Fibroblast of upper back skin (primary cell): ENCODE results near the gene KIAA0513.
A peak's percentile ranks its signal among the peaks of the same experiment; 100 is the strongest.

Experiments
- DNase-seq: peaks from one replicate; pipeline ENCODE4 v3.0.0-alpha.2; 2013

KIAA0513 gene

DNA sequence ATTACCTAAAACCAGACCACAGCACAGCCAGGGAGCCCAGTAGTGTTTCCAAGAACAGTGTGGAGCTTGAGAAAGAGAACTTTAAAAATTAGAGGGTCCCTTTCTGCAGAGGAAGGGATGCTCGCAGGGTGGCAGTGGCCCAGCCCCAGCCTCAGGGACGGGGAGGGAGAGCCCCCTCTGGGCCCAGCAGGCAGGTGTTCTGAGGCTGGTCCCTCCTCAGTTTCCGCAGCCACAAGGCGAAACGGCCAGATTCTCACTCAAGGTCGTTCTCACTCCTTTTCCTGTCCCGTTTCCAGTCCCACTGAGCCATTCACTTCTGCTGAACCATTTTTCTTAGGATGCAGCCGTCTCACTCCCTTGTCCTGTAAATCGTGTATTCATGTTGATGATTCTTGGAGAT lies 64.7 kb downstream of the KIAA0513 start:
- no peak for DNase-seq

DNA sequence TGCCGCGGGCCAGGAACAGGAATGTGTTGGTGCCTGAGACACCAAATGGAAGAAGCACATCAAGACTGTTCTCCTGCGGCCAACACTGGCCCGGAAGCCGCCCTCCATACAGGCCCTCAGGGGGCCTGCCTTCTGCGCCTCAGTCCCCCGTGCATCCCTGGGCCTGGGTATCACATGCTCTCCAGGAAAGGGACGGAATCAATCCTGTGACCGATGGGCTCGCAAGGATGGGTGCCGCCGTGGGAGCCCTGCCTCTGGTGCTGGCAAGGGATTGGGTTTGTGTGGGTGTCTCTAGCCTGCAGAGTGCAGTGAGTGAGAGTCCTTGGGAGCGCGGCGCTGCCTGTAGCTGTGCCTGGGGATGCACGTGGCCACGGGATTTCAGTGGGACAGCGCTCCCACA lies 65.3 kb downstream of the KIAA0513 start:
- DNase-seq: no peak

DNA sequence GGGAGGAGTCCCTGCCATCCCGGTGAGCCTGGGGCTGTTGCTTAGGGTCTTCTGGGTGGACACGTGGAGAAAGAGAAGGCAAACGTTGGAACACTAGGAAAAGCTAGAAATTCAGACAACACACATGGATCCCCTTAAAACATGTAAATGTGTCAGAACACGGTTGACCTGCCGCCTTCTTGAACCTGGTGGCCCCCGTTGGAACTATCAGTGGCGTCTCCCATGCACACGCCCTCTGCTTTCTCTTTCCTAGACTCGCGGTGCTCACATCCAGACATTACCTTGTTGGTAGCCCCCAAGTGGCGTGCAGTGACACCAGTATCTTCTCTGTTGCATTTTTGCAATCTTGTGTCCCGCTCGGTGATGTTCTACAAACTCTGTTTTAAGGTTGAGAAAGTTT lies 66.1 kb downstream of the KIAA0513 start:
- DNase-seq: no peak

DNA sequence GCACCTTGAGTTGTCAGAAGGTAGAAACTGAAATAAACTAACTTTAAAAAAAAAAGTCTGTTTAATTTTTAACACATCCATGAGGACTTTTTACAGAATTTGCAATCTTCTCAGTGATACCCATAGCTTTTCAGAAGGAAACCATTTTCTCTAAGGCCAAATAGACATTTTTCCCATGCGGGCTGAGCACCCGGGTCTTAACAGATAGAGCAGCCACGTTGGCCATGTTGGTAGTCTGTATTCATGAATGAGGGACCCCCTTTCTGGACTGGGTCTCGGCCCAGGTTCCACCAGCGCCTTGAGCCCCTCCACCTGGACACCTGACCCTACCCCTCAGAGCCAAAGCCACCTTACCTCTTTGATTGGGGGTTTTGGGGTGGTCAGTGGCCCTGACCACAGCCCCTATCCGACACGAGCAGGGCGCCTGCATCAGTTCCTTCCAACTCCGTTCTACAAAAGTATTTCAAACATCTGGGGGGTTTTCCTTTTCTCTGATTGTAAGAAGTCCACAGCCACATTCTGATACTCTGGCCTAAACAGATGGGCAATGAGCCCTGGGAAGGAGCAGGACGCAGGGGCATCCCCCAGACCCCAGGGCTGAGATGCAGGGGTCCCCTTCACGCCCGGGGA lies 66.7 kb downstream of the KIAA0513 start:
- no peak for DNase-seq

DNA sequence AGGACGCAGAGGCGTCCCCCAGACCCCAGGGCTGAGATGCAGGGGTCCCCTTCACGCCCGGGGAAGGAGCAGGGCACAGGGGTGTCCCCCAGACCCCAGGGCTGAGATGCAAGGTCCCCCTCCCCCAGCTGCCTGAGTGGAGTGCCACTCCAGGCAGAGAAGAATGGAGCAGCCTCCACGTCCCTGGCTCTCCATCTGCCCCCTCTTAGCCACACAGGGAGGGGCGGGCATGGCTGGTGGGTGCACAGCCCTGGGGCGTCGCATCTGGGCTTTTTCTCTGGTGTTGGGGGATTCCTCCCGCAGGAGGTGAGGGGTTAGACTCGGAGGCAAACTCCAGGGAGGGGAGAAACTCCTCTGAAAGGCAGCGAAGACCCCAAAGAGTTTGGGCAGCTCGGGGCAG lies 67.2 kb downstream of the KIAA0513 start:
- DNase-seq: no peak

DNA sequence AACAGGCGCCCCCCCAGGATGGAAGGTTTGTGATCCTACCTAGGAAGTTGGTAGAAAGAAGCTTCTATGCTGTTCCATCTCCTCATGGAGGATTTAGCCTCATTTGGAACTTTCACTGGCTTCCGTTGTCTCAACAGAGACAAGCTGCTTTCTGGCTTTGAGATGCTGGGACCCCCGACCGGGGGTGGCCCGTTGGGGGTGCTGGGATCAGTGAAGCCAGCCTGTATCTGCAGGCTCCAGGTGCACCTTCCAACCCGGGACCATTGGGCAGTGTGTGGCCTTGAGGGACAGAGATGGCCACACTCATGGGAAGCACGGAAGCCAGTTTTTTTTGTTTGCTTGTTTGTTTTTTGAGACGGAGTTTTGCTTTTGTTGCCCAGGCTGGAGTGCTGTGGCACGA lies 69.3 kb downstream of the KIAA0513 start:
- DNase-seq: no peak

DNA sequence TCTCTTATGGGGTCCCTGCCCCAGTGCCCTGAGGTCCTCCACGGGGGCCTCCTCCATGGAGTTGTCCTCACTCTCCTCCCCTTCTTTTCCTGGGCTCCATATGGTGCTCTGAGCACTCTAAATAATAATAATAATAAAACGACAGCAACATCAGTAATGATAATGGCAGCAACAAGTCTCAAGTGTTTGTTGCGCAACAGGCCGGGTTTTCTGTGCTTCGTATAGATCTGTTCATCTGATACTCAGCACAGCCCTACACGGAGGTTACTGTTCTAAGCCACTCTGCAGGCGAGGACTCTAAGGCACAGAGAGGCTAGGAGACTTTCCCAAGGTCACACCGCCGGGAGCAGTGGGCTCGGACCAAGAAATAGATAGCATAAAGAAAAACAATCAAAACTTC lies 71.0 kb downstream of the KIAA0513 start:
- DNase-seq: no peak

DNA sequence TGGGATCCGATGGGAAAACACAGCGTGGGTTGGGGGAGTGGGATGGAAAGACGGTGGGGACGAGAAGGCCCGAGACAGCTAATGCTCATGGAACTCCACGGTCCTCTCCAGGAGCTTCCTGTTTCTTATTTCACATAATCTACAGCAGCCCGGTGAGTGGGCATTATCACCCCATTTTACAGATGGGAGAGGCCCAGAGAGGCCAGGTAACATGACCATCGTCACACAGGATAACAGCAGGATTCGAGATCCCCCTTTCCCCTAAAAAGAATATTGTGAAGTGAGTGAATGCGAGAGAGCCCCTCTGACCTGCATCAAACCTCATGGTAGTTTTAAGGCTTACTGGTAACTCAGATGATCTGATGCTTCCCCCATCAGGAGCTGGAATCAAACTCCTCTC lies 72.7 kb downstream of the KIAA0513 start:
- no peak for DNase-seq

DNA sequence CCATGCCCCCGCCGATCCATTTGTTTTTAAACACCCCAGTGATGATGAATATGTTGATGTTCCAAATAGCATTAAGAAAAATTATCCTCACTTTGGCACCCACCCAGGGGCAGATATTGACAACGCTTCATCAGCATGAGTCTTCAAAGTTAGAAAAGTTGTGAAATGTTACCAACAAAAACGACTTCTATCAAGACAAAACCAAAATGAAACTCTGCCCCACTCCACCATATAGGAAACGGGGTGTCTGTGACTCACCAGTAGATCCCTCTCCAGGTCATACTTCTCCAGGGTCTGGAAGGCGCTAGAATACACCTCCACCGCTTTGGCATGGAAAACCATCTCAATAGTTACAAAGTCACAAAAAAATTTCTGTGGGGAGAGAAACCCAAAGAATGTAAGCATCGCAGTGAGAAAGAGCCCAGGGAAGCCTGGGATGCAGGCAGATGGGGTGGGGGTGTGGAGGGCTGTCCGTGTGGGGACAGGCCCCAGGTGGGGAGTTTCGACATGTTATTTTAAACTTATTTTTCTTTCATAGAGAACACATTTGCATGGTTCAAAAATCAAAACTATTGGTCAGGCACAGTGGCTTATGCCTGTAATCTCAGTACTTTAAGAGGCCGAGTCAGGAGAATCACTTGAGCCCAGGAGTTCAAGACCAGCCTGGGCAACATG lies 74.5 kb downstream of the KIAA0513 start:
- peak; percentile 66 for DNase-seq

DNA sequence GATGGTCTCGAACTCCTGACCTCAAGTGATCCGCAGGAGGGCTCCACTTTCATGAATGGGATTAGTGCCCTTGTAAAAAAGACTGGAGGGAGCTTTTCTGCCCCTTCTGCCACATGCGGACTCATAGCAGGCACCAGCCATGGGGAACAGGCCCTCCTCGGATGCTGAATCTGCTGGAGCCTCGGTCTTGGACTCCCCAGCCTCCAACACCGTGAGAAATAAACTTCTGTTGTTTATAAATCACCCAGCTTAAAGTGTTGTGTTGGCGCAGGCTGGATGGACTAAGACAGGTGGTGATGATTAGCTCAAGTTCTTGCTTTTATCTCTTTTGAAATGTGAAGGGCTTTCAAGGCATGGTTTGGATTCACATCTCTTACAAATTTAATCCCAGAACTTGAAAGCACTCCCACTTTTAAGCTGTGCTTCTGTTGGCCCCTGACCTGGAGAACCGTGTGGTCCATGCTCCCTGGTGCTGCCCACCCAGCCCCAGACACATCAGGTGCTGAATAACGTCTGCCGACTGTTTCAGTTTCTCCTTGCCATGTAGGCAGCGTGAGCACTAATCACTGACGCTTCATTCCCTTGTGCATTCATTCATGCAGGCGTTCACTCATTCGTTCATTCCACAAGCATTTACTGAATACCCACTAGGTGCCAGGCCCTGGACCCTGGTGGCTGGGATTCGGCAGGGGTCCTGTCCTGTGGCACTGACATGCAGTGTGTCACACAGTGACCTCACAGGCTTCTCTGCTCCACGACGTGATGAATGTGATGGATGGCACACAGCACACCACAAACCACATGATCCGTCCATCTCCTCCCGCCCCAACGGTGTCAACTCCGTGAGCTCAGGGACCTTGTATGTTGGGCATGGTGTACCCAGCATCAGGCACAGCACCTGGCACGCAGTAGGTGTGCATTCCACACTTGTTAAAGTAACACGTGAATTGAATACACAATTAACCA lies 75.8 kb downstream of the KIAA0513 start:
- no peak for DNase-seq

DNA sequence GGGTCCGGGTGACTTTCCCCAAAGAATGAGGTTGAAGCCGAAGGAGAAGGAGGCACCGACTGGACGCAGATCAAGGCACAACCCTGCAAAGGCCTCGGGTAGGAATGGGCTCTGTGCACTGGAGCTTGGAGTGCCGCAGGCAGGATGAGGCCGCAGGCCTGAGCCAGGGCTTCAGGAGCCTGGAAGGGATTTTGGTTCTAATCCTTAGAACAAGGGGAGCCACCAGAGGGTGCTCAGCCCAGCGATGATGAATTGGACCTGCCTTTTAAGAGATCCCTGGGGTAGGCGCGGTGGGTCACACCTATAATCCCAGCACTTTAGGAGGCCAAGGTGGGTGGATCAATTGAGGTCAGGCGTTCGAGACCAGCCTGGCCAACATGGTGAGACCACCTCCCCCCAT lies 76.6 kb downstream of the KIAA0513 start:
- DNase-seq: no peak

DNA sequence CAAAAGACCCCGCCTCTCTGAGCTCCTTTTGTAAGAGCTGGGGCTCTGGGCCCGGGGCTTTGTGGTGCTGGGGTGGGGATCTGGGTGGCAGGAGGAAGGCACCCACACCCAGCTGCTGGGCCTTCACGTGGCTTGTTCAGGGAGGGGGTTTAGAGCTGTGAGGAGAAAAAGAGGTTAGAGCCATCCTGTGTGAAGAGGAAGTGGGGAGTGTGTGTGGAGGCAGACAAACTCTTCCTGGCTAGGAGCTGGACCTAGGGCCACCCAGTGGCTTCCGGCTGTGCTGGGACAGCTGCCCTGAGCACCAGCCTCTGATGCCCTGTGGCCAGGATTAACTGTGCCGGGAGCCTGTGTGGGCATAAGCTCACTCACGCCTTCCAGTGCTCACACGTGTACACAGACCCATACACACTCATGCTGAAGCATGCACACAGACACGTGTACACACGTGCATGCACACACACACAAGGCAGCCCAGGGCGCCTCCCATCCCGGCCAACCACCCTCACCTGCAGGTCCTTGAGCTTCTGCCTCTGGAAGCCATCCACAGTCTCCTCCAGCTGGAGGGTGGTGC lies 77.3 kb downstream of the KIAA0513 start:
- DNase-seq: no peak

DNA sequence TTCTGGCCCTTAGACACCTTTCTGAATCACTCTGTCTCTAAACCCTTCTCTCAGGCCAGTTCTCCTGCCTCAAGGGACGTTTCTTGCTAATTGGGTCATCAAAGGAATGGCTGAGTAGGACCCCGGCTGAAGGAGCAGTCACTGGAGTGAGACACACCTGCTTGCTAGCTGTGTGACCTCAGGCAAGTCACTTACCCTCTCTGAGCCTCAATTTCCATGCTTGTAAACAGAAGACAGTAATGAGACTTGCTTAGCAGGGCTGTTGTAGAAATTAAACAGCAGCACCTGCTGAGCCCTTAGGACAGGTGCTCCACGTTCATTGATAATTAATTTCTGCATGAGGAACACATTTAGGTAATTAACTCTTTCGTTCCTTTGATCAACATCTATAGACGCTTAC lies 77.9 kb downstream of the KIAA0513 start:
- no peak for DNase-seq

DNA sequence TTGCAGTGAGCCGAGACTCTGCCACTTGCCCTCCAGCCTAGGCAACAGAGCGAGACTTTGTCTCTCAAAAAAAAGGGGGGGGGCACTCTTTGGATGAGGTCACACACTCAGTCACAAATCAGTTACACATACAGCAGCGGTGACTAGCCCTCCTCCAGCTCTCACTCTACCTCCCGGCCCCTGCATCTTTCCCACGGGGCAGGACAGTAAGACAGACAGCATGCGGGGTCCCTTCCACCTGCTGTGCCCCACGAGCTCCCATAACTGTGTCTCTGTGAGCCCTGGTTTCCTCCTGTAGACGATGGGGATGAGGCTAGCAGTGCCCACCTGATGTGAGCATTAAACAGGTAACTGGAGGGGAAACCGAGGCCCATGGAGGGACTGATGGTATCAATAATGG lies 79.5 kb downstream of the KIAA0513 start:
- no peak for DNase-seq

DNA sequence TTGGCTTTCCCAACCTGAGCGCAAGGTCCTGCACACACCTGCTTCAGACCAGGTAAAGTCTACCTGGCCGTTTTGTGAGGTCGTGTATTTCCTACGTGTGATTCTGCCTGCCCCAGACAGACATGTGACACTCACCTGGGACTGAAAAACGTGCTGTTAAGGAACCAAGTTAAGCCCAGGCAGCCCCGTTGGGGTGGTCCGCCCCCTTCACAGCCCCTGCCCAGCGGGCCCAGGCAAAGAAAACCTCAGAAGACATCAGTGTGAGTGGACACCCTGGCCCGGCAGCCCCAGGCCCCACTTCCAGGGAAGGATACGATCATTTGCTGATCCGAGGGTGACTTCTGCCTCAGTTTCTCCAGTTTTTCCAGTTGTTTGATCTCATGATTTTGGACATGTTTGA lies 79.9 kb downstream of the KIAA0513 start:
- DNase-seq: no peak

DNA sequence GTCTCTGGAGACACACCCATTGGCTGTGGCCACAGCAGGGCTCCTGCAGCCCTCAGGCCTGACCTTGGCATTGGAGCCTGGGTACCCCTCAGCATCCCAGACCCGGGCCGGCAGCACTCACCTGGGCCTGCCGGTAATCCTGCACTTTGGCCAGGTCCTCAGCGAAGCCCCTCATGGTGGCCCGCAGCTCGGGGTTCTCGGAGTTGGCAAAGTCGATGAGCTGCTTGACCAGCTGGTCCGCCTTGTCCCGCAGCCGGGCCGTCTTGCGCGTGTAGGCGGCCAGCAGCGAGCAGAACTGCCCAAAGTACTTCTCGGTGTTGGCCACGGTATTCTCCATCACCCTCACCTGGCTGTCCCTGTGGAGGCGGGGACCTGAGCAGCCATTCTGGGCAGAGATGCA lies 82.5 kb downstream of the KIAA0513 start:
- no peak for DNase-seq

DNA sequence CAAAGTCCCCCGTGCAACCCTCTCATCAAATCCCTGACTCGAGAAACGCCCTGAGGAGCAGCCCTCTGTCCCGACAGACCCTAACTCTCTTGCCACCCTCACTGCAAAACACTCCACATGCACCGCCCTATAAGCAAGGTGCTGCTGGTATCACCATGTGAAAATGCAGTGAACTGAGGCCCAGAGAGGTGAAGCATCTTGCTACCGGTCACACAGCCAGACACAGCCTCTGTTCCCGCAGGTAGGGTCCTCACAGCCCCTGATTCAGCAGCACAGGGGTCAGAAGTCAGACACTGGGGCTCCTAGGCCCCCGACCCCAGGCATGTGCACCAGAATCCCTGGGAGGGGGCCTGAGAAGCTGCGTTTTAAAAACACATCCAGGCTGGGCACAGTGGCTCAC lies 83.6 kb downstream of the KIAA0513 start:
- no peak for DNase-seq

DNA sequence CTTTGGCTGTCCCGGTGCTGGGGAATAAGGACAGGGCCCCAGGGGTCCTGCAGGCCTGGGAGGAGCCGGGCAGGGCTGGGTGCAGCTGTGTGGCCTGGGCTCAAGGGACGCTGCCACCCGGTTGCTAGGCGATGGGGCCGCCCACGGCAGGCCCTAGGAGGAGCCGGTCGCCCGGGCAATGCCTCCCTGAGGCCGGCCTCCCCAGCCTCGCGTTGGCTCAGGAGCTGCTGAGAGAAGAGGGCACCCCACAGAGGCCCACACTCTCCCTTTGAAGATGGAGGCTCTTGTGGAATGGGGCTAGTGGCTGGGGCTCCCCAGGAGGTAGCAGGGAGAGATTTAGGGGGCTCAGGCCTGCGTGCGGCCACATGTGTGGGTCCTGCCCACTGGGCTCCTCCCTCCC lies 84.8 kb downstream of the KIAA0513 start, which contains the start of gene CIBAR2:
Gene CIBAR2 (minus strand): TSS at position 109 of the 400 bp plus-strand sequence. CDS start 120 bp downstream, outside the sequence.
- DNase-seq: no peak

DNA sequence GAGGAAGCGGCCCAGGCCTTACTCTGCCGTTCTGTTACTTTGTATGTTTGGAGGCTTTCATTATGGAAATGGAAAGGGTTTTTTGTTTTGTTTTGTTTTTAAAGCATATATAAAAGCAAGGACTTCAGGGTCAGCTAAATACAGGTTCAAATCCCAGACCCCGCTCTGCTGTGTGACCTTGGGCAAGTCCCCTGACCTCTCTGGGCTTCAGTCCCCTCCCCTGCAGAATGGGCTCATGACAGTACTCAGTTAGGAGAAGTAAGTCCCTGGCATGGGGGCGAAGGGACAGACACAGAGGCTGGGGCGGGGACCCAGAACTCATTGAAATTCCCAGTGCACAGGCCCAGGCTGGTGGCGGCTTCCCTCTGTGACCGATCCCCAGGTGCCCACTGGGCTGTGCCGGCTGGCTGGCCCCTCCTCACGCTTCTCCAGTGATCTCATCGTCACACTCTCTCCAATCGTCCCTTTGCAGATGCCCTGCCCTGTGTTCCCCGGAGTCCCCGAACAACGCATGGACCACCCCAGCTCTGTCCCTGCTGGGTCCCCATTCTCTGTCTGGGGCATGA lies 85.7 kb downstream of the KIAA0513 start:
- DNase-seq: no peak

DNA sequence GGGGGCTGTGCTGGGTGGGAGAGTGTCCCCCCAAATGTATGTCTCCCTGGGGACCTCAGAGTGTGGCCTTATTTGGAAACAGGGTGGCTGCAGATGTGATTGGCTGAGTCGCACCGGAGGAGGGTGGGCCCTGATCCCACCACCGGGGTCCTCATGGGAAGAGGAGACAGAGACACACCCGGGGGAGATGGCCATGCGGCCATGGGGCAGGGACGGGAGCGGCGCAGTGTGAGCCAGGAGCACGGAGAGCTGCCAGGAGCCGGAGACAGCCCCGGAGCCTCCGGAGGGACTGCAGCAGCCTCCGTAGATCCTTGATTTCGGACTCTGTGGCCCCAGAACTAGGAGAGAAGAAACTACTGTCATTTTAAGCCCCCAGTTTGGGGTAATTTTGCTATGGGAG lies 86.3 kb downstream of the KIAA0513 start:
- DNase-seq: no peak

DNA sequence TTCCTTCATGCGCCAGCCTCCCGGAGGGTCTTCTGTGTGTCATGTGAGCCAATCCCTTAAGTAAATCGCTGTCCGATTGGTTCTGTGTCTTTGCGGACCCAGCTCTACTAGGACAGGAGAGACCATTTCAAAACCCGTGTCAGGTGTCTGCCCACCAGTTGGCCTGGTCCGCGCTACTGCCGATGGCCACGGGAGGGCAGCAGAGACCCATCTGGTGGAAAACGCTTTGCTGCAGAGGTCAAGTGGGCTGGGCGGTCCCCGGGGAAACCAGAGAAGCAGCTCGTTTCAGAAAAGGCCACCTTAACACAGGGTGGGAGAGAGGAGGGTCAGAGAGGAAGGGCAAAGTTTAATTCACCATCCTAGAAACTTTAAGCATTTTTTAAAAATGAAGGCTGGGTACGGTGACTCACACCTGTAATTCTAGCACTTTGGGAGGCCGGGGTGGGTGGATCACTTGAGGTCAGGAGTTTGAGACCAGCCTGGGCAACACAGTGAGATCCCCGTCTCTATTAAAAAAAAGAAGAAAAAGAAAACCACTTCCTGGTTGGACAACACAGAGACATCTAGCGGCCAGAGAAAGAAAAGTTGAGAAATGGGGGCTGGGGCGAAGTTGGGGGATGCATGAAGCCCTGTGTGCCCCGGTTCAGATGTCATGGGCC lies 87.4 kb downstream of the KIAA0513 start:
- DNase-seq: peak; percentile 75

DNA sequence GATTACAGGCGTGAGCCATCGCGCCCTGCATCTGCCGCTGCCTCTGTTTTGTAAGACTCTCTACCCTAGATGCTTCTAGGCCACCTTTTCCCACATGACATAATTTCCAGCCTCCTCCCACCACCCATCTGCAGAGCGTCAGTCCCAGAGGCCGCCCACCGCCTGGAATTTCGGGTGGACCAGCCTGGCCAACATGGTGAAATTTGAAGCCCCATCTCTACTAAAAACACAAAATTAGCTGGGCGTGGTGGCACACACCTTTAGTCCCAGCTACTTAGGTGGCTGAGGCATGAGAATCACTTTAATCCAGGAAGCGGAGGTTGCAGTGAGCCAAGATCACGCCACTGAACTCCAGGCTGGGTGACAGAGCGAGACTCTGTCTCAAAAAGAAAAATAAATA lies 89.8 kb downstream of the KIAA0513 start:
- no peak for DNase-seq

DNA sequence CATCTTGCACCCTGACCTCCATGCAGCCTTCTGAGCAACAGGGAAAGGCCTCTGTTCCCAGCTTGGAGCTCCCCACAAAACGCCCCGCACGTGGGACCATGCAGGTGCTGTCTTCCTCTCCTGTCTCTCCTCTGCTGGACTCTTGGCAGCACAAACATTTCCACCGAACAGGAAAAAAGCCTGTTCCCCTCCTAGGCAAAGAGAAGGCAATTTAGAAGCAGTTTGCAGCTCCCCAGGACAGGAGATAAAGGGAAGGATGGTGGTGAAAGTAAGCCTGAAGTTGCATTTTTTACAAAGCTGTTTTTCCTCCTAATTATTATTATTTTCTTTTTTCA lies 92.4 kb downstream of the KIAA0513 start:
- DNase-seq: no peak
